Effector CD4-positive, alpha-beta T cell (primary cell): ENCODE measurements around the gene TRPM3.

Experiments used
- DNase-seq: peaks from one replicate; pipeline ENCODE4 v3.0.0-alpha.2; 2020

TRPM3 gene

GRCh38 chr9:70569791-70570190, 551.6 kb downstream of the TRPM3 start:
- no peak for DNase-seq

GRCh38 chr9:70569070-70569772, 552.2 kb downstream of the TRPM3 start:
- no peak for DNase-seq

DNA sequence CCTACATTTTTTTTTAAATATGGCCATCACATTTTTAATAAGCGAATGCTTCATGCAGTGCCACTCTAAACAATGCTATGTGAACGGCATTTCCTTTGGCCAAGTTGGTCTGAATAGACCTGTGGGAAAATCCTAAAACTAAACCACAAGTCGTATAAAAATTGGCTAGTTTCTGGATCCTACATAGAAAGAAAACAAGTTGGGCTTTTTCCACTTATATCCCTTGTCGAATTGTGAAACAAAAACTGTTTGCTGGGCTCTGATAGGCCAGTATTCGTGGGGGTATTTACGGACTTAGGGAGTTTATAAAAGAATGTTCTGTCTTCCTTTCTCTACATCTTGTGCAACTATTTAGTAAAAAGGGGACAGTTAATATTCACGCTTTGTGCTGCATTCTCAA, 553.9 kb downstream of the TRPM3 start:
- no peak for DNase-seq

DNA sequence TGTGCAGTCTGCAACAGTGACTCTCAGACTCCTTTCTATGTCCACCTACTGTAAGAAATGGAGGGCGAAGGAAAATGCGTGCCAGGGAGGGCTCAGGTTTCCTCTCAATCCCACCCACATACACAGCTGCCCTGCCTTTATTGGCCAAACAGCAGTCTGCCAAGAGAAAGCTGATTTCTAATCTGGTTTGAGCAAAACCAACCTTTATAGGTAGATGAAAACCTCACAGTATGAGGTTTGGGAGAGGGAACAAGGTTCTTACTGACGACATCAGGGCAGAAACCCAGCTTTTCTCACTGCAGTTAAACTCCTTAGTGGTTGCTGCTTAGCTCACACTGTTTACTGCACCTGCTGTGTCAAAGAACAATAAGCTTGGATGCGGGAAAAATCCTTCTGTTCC, 554.7 kb downstream of the TRPM3 start:
- no peak for DNase-seq

DNA sequence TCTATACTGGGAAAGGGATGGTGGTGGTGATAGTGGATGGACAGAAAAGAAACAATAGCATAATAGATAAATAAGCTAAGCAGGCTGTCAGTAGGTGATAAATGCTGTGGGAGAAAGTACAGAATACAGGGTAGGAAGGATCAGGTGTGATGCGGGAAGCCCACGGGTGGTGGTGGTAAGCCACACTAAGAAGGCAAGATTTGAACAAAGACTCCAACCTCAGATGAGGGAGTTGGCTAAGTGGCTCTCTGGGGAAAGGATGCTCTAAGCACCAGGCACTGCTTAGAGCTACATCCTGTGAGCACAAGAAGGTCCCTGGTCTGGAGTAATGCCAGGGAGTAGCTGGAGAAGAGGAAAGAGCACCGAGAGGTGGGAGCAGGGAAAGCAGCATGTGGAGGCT, 555.4 kb downstream of the TRPM3 start:
- DNase-seq, result no peak

DNA sequence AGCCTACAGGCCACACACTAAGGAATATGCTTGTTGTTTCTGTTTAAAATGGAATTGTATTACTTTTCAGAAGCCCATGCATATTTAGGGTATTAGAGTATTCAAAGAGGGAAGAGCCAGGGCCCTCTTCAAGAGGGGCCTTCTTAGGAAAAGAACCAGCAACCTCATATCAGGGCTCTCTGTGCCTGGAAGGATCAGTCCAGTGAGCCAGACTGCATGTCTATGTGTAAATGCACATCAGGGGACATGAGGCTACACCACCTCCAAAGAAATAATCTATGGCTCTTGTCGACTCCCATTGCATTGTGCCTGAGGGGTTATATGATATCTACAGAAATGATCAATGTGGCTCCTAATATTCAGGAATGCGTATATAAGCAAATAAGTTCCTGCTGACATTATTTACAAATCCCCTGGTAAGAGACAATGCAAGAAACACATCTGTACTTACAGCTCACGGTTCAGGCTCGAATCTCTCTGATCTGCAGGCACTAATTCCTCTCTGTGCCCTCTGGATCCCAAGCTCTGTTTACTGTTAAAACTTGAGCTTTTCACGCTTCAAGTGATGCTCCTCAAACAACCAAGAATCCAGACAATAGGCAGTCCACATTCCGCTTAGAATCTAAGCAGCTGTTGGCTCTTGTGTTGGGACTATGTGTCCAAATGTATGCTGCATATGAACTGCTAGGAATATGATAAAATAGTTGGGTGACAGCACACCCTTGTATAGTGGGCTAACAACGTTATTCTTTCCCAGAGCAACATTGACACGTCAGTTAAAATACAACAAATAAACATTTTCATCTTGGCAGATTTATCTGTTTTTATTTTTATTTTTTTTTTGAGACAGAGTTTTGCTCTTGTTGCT, 556.7 kb downstream of the TRPM3 start:
- DNase-seq, result no peak

DNA sequence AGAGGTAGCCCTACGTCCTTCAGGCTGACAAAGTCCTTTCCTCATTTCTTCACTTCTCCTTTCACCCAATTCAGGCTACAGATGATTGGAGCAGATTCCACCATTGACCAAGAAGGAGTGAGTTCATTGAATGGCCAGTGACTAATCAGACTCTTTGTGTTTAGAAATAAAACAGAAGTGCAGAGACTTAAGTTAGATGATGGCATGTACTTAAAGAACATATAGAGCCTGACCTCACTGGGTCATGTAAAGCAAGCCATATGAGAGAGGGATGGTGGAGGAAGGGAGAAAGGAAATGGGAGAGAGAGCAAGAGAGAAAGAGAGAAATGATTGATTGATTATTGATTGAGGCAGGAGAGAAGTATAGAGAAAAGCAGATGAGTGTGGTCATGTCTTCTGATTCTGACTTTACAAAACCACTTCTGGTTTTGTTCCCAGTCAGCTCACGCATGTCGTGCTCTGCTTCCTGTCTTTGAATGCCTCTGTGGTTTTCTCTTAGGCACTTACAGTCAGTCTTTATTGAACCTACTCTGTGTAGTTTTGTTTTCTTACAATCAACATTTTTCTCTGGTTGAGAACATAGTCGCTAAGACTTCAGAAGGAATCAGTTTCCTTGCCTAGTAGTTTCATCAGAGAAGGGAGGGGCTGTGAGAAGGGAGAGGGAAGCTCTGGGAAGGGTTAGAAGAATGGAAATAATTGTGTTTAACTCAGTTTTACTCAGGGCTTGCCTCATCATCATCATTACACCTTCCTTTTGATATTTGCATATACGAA, 557.8 kb downstream of the TRPM3 start:
- DNase-seq, result peak; percentile 5

GRCh38 chr9:70563010-70563409, 558.4 kb downstream of the TRPM3 start:
- no peak for DNase-seq

GRCh38 chr9:70561786-70562395, 559.5 kb downstream of the TRPM3 start:
- DNase-seq, result no peak

DNA sequence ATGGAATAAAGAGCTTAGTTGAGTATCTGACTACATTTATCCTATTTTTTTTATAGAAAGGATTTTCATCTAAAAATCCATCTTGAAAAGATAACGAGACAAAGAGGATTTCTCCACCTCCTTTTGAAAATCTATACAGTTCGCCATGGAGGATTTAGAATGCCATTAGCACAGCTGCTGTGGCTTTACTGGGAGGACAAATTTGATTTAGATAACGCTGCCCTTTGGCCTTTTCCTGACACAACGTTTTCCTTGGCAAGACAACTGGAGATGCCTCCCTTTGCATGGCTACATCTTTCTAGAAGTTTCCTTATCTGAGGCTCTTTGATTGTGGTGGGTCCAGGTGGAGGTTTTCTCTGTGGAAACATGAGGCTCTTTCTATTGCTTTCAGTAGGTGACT, 560.3 kb downstream of the TRPM3 start:
- DNase-seq, result no peak

DNA sequence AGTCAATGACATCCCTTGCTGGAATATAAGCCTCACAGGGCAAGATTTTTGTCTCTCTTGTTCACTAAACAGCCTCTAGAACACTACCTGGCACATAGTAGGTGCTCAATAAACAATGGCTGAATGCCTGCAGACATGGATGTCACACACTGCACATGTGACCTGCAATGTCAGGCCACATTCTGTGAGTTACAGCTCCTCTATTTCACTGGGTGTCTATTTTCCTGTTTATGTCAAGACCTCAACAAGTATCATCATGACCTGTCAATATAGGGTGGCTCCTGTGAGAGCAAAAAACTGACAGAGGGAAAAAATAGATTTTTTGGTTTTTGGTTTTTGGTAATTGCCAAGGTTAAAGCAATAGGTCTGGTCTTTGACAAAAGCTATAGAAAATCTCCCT, 562.3 kb downstream of the TRPM3 start:
- no peak for DNase-seq

- DNase-seq, result no peak
Observed at GRCh38 chr9:70557661-70558369, 563.6 kb downstream of the TRPM3 start.

DNA sequence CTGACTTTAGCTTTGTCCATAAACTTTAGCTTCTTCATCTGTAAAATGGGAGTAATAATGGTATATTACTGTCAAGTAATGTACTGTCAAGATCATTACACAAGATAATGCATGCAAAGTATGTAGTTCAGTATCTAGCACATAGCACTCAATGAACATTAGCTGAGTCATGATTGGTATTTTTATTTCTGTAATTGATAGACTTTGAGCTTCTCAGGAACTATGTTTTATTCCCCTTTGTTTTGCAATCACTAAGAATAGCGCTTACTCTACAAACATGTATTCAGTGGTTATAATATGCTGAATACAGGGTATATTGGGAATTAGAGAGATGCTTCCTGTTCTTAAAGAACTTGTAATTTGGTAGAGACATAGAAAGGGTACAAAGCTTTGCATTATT, 564.6 kb downstream of the TRPM3 start:
- no peak for DNase-seq

- DNase-seq, result no peak
Observed at GRCh38 chr9:70554881-70555280, 566.5 kb downstream of the TRPM3 start.

DNA sequence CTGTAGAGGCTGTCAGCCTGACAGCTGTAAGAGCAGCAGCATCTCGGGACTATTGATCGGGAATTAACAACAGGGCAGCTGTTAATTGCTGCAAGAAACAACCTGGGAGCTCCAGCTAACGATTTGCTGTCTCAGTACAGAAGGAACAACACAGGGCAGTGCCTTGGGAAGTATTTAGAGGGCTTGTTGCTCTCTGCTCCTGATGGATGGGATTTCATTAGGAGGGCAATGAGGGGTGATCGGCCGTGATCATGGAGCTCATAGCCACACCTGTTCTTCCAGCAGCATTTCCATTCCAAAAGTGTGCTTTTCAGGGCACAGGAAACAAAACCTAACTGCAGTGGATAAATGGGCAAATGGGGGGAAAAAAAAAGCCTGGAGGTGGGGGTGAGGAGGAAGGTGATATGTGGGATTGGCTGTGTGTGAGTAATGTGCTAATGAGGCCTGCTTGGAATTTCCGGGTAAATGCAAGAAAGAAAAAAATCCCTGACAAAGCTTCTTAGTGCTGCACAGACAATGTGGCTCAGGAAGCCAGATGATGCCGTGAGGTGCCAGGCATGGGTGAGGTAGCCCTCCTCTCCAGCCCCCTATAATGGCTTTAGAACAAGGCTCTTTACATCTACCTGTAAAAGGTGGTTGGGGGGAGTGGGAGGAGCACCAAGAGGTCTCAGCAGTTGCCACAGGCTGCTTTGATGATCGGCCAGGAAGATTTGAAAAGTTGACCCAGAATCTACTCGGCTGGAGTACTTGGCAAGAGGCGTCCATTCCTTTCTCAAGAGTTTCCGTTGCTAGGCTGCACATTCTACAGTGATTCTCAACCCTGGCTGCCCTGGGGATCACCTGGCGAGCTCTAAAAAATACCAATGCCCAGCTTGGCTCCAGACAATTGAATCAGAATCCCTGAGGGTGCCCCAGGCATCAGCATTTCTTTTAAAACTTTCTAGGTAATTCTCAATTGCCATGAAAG, 567.4 kb downstream of the TRPM3 start:
- DNase-seq, result no peak

DNA sequence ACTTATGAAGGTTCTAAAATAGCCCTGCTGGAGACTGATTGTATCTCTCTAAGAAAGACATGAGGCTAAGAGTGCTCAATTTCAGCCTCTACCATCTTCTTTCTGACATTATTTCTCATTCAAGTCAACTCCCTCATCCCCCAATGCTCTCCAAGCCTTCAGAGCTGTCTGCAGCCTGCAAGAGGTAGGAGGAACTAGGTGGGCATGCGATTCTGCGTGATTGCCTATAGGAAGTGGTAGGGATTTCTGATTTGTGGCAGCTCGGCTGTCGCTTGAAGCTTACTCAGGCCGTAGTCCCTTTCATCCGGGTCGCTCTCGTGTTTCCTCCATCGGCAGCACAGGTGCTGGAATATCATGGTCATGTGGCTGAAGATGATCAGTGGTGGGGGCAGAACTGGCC, 568.9 kb downstream of the TRPM3 start:
- DNase-seq, result no peak

DNA sequence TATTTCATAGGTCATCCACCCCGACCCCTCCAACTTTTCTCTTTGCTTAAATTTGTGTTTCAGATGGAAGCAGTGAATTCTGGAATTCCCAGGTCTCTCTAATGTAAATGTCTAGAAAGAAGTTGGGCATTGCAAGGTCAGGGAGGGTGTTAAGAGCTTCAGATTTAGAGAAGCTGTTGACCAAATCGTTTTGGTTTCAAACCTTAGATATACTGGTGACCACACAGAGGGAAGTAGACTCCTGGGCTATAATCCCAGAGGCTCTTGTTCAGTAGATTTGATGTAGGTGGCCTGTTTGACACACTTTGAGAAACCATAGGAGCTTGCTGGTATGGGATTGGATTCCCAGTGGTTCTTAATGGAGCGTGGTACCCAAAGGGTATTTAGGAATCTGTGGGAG, 569.6 kb downstream of the TRPM3 start:
- no peak for DNase-seq

- no peak for DNase-seq
Observed at GRCh38 chr9:70551396-70551795, 570.0 kb downstream of the TRPM3 start.

GRCh38 chr9:70549926-70550325, 571.5 kb downstream of the TRPM3 start:
- no peak for DNase-seq

DNA sequence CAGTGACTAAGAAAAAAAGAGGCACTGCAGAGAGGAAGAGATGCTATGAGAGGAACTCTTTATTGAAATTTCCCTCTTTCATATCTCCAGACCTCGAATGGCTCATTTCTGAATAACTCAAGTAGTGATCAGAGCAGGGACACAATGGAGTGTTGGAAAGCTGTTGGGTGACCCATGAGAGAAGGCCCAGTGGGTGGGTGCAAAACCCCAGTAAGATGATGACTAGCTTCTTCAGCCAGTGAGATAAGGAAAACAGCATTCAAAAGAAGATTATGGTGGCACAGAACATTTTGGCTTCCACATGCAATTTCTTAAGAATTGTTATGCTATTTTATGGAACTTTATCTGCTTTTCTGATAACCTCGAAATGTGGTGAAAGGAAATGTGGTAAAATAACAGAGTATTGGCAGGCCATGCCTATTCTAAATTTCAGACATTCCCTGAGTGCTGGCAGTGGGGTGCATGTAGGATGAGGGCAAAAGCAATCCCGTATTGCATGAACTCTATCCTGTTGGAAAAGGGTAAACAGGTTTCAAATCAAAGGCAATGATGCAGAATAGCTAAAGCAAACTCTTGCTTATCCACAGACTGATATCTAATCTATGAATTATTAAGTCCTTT, 579.0 kb downstream of the TRPM3 start:
- no peak for DNase-seq

GRCh38 chr9:70540016-70540415, 581.4 kb downstream of the TRPM3 start:
- no peak for DNase-seq
